ENCODE results near the gene TSPAN9.

TSPAN9 gene

DNA sequence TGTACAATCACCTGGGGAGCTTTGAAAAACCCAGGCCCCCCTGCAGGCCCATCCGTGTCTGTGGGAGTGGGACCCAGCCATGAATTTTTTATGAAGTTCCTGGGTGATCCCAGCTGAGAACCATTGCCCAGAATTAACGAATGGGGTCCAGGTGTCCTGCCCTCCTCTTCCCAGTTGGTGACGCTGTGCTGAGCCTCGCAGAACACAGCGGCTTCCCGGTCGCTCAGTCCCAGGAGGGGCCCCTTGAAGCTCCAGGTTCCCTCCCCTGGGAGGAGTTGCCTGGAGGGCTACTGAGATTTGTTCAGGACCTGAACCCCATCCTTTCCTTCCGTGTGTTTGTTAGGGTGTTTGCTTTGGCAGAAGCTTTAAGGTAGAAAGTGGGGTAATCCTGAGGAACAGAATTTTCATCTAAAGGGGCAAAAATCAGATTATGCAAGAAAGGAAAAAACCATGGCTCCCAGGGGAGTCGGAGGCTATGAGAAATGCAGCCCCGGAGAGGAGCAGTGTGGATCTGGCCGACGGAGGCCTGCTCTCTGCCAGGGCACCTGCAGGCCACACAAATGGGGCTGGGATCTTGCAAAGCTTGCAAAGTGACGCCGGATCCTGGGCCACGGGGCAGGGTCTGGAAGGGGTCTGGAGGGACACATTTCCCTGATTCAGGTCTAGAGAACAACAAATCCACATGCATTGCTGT lies 249.1 kb downstream of the TSPAN9 start:
- no peak for DNase-seq

DNA sequence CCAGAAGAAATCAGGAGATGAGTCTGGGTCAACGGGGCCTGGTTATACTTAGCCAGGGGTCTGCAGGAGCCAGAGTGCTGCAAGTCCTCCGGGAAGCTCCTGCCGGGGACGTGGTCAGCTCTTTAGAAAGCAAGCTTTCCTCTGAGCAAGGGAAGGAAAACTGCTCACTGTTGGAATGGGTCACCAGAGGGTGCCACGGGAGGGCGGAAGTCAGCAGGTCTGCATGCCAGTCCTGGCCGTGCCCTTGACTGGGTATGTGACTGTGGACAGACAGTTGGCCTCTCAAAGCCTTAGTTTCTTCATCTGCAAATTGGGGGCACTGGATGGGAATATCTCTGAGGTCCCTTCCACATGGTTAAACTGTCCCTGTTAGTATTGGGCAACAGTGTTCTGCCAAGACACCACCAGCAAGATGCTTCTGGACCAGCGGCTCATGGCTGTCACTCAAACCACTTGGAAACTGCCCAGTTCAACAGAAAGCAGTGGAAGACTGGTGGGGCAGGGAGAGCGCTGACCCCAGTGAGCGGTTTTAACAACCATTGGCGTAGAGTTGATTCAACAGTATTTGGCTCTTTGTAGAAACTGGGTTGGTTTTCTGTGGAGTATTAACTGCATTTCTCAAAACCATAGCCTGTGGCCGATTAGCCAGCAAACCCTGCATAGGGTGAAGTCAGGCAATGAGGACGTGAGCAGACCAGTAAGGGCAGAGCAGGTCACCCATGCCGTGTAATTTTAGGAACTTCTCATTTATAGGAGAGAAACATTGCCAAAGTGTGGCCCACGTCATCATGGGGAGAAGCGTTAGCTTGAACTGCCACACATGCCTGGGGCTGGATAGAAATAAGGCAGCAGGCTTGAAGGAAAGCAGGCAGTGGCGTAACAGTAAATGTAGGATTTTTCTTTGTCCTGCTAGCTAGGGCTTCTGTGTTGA lies 249.9 kb downstream of the TSPAN9 start:
- no peak for DNase-seq

DNA sequence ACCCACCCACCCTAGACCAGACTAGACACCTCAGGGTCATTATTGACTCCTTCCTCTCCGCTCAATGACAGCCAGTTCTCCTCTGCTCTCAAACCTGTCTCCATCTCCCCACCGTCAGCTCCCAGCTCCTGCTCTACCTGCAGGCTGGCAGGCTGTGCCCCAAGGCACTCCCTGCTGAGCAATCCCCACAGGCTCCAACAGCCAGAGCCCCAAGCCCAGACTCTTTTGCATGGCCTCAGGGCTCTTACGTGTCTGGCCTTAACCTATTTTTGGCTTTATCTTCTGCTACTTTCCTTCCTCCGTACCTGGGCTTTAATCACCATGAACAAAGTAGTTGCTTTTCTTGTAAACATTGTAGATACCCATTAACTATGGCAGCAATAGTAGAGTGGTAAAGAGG lies 250.9 kb downstream of the TSPAN9 start:
- DNase-seq: no peak

DNA sequence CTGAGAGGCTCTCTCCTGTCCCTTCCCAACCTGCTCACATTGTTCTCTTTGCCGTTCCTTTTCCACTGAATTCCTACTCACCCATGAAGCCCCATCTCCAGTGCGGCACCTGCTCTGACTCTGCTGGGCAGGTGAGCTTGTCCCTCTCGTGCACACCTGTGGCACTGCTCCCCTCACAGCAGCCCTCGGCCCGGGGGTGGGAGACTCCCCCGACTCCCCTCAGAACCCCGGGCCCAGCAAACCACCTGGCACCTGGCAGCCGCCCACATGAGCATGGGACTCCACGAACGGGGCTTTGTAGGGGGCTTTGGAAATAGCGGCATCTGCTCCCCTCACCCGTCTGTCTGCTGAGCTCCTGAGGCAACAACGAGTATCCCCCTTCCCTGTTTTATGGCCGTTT lies 251.4 kb downstream of the TSPAN9 start:
- DNase-seq: no peak

DNA sequence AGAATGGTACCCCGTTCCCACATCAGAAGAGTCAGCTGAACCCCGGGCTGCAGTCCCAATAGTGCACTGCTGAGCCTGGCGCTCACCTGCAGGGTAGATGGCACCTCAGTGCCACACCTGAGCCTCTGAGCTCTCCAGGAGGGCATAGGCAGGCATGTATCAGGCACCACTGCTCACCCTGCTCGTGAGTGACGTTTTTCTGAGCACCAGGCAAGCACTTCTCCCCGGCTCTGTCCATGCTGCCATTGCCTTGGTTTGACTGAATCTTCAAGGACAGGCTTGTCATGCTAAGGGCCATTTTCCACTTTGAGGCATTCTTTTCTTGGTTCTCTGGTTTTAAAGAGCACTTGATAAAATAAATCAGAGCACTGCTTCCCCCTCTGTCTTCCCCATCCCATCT lies 252.2 kb downstream of the TSPAN9 start:
- DNase-seq: no peak

DNA sequence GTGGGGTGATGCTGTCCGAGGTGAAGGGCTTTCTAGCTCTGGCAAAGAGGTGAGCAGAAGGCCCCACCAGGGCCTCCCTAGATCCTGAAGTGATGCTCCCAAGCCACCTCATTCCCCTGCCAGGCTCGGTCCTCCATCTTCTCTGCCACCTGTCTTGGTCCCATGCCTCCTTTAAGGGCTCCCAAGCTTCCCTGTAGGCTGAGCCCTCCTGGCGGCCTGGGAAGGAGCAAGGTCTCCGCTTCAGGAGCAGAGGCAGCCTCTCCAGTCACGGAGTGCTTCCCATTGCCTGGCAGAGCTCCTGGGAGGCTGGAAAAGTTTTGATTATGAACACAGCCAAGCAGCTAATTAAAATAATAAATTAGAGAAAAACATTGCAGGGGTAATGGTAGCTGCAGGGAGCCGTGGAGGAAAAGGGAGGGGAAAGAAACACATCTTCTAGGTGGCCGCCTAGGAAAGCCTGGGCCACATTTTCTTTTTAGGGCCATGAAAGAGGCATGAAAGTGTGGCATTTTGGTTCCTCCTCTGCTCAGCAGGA lies 253.9 kb downstream of the TSPAN9 start:
- no peak for DNase-seq

GRCh38 chr12:3332188-3332587 lies 255.0 kb downstream of the TSPAN9 start:
- no peak for DNase-seq

- no peak for DNase-seq
These were observed 256.4 kb downstream of the TSPAN9 start for GRCh38 chr12:3333583-3333982.

DNA sequence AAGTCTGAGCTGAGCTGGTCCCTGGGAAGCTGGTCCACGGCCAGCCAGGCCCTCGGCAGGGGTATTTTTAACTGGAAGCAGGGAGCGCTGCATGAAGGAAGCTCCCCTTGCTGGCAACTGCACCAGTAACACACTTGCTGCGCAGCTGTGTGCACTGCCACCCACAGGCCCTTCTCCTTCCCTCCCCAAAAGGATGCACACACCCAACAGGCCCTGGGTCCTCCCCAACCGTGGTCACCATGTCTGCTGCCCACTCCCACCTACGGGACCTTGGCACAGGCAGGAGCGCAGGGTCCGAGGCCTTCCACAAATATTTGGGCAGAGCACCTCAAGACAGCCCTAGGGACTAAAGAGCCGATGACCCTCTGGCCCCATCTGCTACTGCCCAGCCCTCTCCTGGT lies 256.8 kb downstream of the TSPAN9 start:
- DNase-seq: no peak

- no peak for DNase-seq
These were observed 257.9 kb downstream of the TSPAN9 start for GRCh38 chr12:3335078-3335487.
